B cell (primary cell): ENCODE data around the gene ATF3. TPM values are rescaled to one million over a fixed set of nuclear protein-coding genes. Genes with fewer than 3 reads are reported as not detected.

Experiments
- ATAC-seq: fragments of 200-7000 bp; cut with Tn5 transposase; one replicate; pipeline ENCODE4 v1.10.0; 2021; ENCODE audit warnings: low read depth, mild to moderate bottlenecking, moderate number of reproducible peaks, moderate library complexity
- CTCF ChIA-PET: fragments of 350-600 bp; sonication (Branson Sonifier 250); formaldehyde crosslinking; loops from one replicate; lab custom pipeline; 2021; ENCODE audit warnings: antibody characterized with exemption, inconsistent platforms; lab: Charles Lee
- POLR2A ChIA-PET: fragments of 350-600 bp; sonication (Branson Sonifier 250); formaldehyde crosslinking; loops from one replicate; lab custom pipeline; 2021; ENCODE audit warnings: antibody characterized with exemption; lab: Charles Lee
- DNase-seq: peaks from one replicate; pipeline ENCODE4 v3.0.0; 2013
- H2AFZ ChIP-seq: 2 replicates; pipeline ENCODE4 v1.6.1; 2012; ENCODE audit warnings: mild to moderate bottlenecking, low read depth, low read length; ENCODE audit not compliant: insufficient read depth, poor library complexity, severe bottlenecking
- H3K27ac ChIP-seq, 2 donors: 1 replicate in 1 of 2; 2 replicates in 1 of 2; pipeline ENCODE4 v1.5.1; 2012 to 2013; ENCODE audit warnings: low read length in 2 of 2, mild to moderate bottlenecking in 2 of 2, moderate library complexity in 1 of 2
- H3K27me3 ChIP-seq, 4 experiments: fragments of 200-600 bp in 1 of 4; sonication (generic) in 1 of 4; replicated peaks in 1 of 4; 1 replicate in 2 of 4; 2 replicates in 2 of 4; pipeline versions ENCODE4 v1.6.1 to v1.7.0; 2013 to 2016; ENCODE audit warnings: low read length in 3 of 4, mild to moderate bottlenecking in 2 of 4, mixed read lengths in 1 of 4, moderate library complexity in 1 of 4; ENCODE audit not compliant: insufficient read depth in 4 of 4, control insufficient read depth in 3 of 4; ENCODE audit errors: control extremely low read depth in 1 of 4
- H3K36me3 ChIP-seq, 2 experiments: replicated peaks in 1 of 2; 1 replicate in 1 of 2; 2 replicates in 1 of 2; pipeline versions ENCODE4 v1.6.1 to v1.7.1; 2013; ENCODE audit warnings: low read length in 1 of 2; ENCODE audit not compliant: insufficient read depth in 2 of 2, control insufficient read depth in 1 of 2; ENCODE audit errors: control extremely low read depth in 1 of 2, extremely low read depth in 1 of 2
- H3K4me1 ChIP-seq, 2 donors: fragments of 200-600 bp in 1 of 2; sonication (generic) in 1 of 2; 1 replicate in 1 of 2; 2 replicates in 1 of 2; pipeline versions ENCODE4 v1.5.1 to v1.6.1; 2013 to 2017; ENCODE audit warnings: low read length in 2 of 2; ENCODE audit not compliant: control insufficient read depth in 2 of 2, insufficient read depth in 2 of 2
- H3K4me2 ChIP-seq: replicated peaks from 2 replicates; pipeline ENCODE3; 2012; ENCODE audit warnings: mild to moderate bottlenecking, low read depth, low read length; ENCODE audit not compliant: poor library complexity, severe bottlenecking
- H3K4me3 ChIP-seq, 5 experiments: fragments of 200-600 bp in 1 of 5; sonication (generic) in 1 of 5; 1 replicate in 3 of 5; 2 replicates in 2 of 5; pipeline versions ENCODE4 v1.5.1 to v1.7.0; 2011 to 2016; ENCODE audit warnings: low read length in 4 of 5, mild to moderate bottlenecking in 4 of 5, low read depth in 2 of 5, control low read depth in 1 of 5, moderate library complexity in 1 of 5; ENCODE audit not compliant: insufficient read depth in 1 of 5; ENCODE audit errors: control extremely low read depth in 1 of 5, extremely low read depth in 1 of 5
- H3K79me2 ChIP-seq: fragments of 200-600 bp; sonication (generic); one replicate; pipeline ENCODE4 v1.6.0; 2016; ENCODE audit warnings: low read length; ENCODE audit not compliant: control insufficient read depth, insufficient read depth
- H3K9ac ChIP-seq: fragments of 200-600 bp; sonication (generic); 2 replicates; pipeline ENCODE4 v1.6.1; 2017; ENCODE audit warnings: mild to moderate bottlenecking, low read length, moderate library complexity
- H3K9me3 ChIP-seq, 3 donors: one replicate each; pipeline versions ENCODE4 v1.6.1 to v1.7.1; 2013; ENCODE audit warnings: low read length in 2 of 3; ENCODE audit not compliant: control insufficient read depth in 2 of 3, insufficient read depth in 1 of 3; ENCODE audit errors: control extremely low read depth in 1 of 3
- H4K20me1 ChIP-seq: 2 replicates; pipeline ENCODE4 v1.6.0; 2012; ENCODE audit warnings: mild to moderate bottlenecking, low read length; ENCODE audit not compliant: insufficient read depth, control insufficient read depth, poor library complexity, severe bottlenecking
- H3K27ac Mint-ChIP-seq: one replicate; pipeline ENCODE4 v1.8.0; 2021; ENCODE audit warnings: mixed read lengths
- H3K27me3 Mint-ChIP-seq: one replicate; pipeline ENCODE4 v1.8.0; 2021; ENCODE audit warnings: mixed read lengths
- H3K4me1 Mint-ChIP-seq: one replicate; pipeline ENCODE4 v1.8.0; 2021; ENCODE audit warnings: mixed read lengths
- H3K4me3 Mint-ChIP-seq: one replicate; pipeline ENCODE4 v1.8.0; 2021; ENCODE audit warnings: mixed read lengths
- H3K9me3 Mint-ChIP-seq: one replicate; pipeline ENCODE4 v1.8.0; 2022; ENCODE audit warnings: mixed read lengths; ENCODE audit not compliant: insufficient read depth
- CTCF ChIP-seq: fragments of 200-600 bp; IDR thresholded peaks from one replicate; pipeline ENCODE4 v1.8.0; 2022; ENCODE audit warnings: antibody characterized with exemption, mild to moderate bottlenecking
- EZH2 ChIP-seq: IDR thresholded peaks from 2 replicates; pipeline ENCODE4 v1.6.1; 2012; ENCODE audit warnings: borderline replicate concordance, low read depth, mild to moderate bottlenecking, moderate library complexity, low read length; ENCODE audit not compliant: insufficient read depth, poor library complexity, severe bottlenecking
- WGBS: methylation state at CpG from one replicate; pipeline ENCODE4 v1.1.5; 2013; ENCODE audit warnings: missing lambda C conversion rate; ENCODE audit not compliant: insufficient coverage; 5-methylcytosine and 5-hydroxymethylcytosine counted together
- intact Hi-C: fragments of 100-400 bp; cut with micrococcal nuclease; formaldehyde crosslinking; loops from one replicate; pipeline ENCODE4 v1.10.0; 2022
- polyA plus RNA-seq: library from polyadenylated mRNA; depleted of rRNA; stranded (reverse); fragments of >200 nt; gene quantifications from 2 replicates; pipeline ENCODE4 v1.2.3, GENCODE V29; 2012
- total RNA-seq, 2 donors: library from RNA; stranded (reverse); fragments of 120-200 nt in 1 of 2; gene quantifications; 1 replicate in 1 of 2; 2 replicates in 1 of 2; pipeline versions ENCODE4 v1.2.3 to v1.2.4, GENCODE V29; 2013 to 2022

The ATF3 gene
- total and polyA plus RNA-seq, 2 donors (not counting 1 experiment from before 2014, with no cell fraction given) = 4.5 to 42.3 TPM

GRCh38 chr1:212595787-212596714 is 12.5 kb upstream of the ATF3 start:
- TF ChIP-seq CTCF (peak; percentile 40), EZH2 (no peak)
- Histone ChIP-seq H3K27ac (peak overlapping the region; percentile 44 to 72), H3K4me3 (peak overlapping the region in 3 of 5 experiments; percentile 16 to 57 (median 19))

More at GRCh38 chr1:212595787-212596714, 12.5 kb upstream of the ATF3 start:
- no peaks in the 10 kb centered on the region for H4K20me1 ChIP-seq
- DNase-seq = peak; percentile 67
- Mint-ChIP-seq H3K27me3 (peaks cover 19% of the 10 kb centered on the region), H3K27ac (peak overlapping the region; percentile 80), H3K4me1 (peaks cover 14% of the 10 kb centered on the region), H3K9me3 (no peaks in the 10 kb centered on the region), H3K4me3 (peak overlapping the region; percentile 74)
- no peaks in the 10 kb centered on the region for H3K36me3 ChIP-seq
- ATAC-seq = peak; percentile 85
- no peaks in the 10 kb centered on the region for H3K79me2 ChIP-seq
- peaks cover 11 to 12% of the 10 kb centered on the region in 2 donors for H3K4me1 ChIP-seq
- intact Hi-C loops = loop anchor here (1.0 to 2.0 kb wide), 2 partner anchors 11 to 37 kb away; no protein-coding TSS in a partner anchor
- H3K27me3 ChIP-seq = peaks cover 0 to 2% (median under 1%) of the 10 kb centered on the region in 4 experiments
- 18% methylated on average over 3 of the region's 8 CpGs for WGBS
- peak overlapping the region; percentile 40 for H3K9ac ChIP-seq
- no peaks in the 10 kb centered on the region for H3K9me3 ChIP-seq
- ChIA-PET POLR2A (interaction anchor here (0.9 kb wide), 1 partner anchor 310 kb away, joined by 3 read pairs; no protein-coding TSS in a partner anchor), CTCF (interaction anchor here (0.7 to 1.6 kb wide), 3 partner anchors 60 to 195 kb away, joined by 3 read pairs; partner anchors contain the start of genes NSL1 and TATDN3)
- peak overlapping the region; percentile 65 for H2AFZ ChIP-seq
- H3K4me2 ChIP-seq = peak overlapping the region; percentile 67
